HG02852 (cell line): ENCODE data around the gene TATDN2.

Experiments
- ATAC-seq: cut with Tn5 transposase; IDR thresholded peaks from one replicate; pipeline ENCODE4 v1.9.1; 2021; ENCODE audit warnings: mild to moderate bottlenecking, moderate library complexity; ENCODE audit not compliant: unreplicated experiment

TATDN2 gene

GRCh38 chr3:10234526-10235230 lies 13.6 kb upstream of the TATDN2 start:
- no peak for ATAC-seq

- ATAC-seq, result no peak
Observed at GRCh38 chr3:10235551-10235950, 12.7 kb upstream of the TATDN2 start.

GRCh38 chr3:10238345-10239183 lies 9.7 kb upstream of the TATDN2 start:
- ATAC-seq, result no peak

- no peak for ATAC-seq
Observed at GRCh38 chr3:10240799-10241198, 7.5 kb upstream of the TATDN2 start.

- ATAC-seq, result no peak
Observed at GRCh38 chr3:10242182-10243065, 5.8 kb upstream of the TATDN2 start.

- ATAC-seq, result no peak
Observed at GRCh38 chr3:10244009-10244408, 4.2 kb upstream of the TATDN2 start.

GRCh38 chr3:10245081-10245712 lies 3.1 kb upstream of the TATDN2 start:
- ATAC-seq, result no peak

GRCh38 chr3:10247679-10248183 lies 528 bp upstream of the TATDN2 start:
- no peak for ATAC-seq

GRCh38 chr3:10248984-10249748 lies 907 bp downstream of the TATDN2 start:
- no peak for ATAC-seq

- ATAC-seq, result no peak
Observed at GRCh38 chr3:10249833-10250232, 1.6 kb downstream of the TATDN2 start.

- no peak for ATAC-seq
Observed at GRCh38 chr3:10251006-10251405, 2.7 kb downstream of the TATDN2 start.

- no peak for ATAC-seq
Observed at GRCh38 chr3:10253731-10254130, 5.5 kb downstream of the TATDN2 start.

- ATAC-seq, result no peak
Observed at GRCh38 chr3:10255835-10256234, 7.6 kb downstream of the TATDN2 start.

- ATAC-seq, result no peak
Observed at GRCh38 chr3:10259036-10259435, 10.8 kb downstream of the TATDN2 start.

- no peak for ATAC-seq
Observed at GRCh38 chr3:10259798-10260197, 11.5 kb downstream of the TATDN2 start.

- no peak for ATAC-seq
Observed at GRCh38 chr3:10260211-10260701, 12.0 kb downstream of the TATDN2 start.

GRCh38 chr3:10262027-10262426 lies 13.8 kb downstream of the TATDN2 start:
- ATAC-seq, result no peak

- no peak for ATAC-seq
Observed at GRCh38 chr3:10263646-10264363, 15.5 kb downstream of the TATDN2 start.

- no peak for ATAC-seq
Observed at GRCh38 chr3:10265833-10266232, 17.6 kb downstream of the TATDN2 start.
